B cell (primary cell): ENCODE measurements around the gene ISG20L2.

Experiments used
- CTCF ChIP-seq: fragments of 200-600 bp; IDR thresholded peaks from one replicate; pipeline ENCODE4 v1.8.0; 2022; ENCODE audit warnings: antibody characterized with exemption, mild to moderate bottlenecking
- EZH2 ChIP-seq: IDR thresholded peaks from 2 replicates; pipeline ENCODE4 v1.6.1; 2012; ENCODE audit warnings: borderline replicate concordance, low read depth, mild to moderate bottlenecking, moderate library complexity, low read length; ENCODE audit not compliant: insufficient read depth, poor library complexity, severe bottlenecking

- no peak for TF ChIP-seq CTCF
- TF ChIP-seq EZH2: no peak
These were observed 49.0 kb upstream of the ISG20L2 start for GRCh38 chr1:156777573-156777972.
